OCI-LY7 (cell line): ENCODE data around the gene TMEM132A. TPM values are rescaled to one million over a fixed set of nuclear protein-coding genes. Genes with fewer than 3 reads are reported as not detected.

Experiments used
- BruUV-seq: library from RNA; stranded (reverse); fragments of 400-500 nt; replicated peaks from 2 replicates; lab custom pipeline; 2021; lab: Mats Ljungman, UMichigan
- CTCF ChIA-PET: fragments of 300-600 bp; sonication (Branson Sonifier 250); formaldehyde crosslinking; loops from one replicate; lab custom pipeline; 2022; ENCODE audit warnings: antibody characterized with exemption; ENCODE audit not compliant: unreplicated experiment; lab: Charles Lee
- POLR2A ChIA-PET: fragments of 300-600 bp; sonication (Branson Sonifier 250); formaldehyde crosslinking; loops from one replicate; lab custom pipeline; 2022; ENCODE audit warnings: antibody characterized with exemption; lab: Charles Lee
- DNase-seq: peaks from one replicate; pipeline ENCODE4 v3.0.0-alpha.2; 2015; ENCODE audit warnings: low spot score
- H2AFZ ChIP-seq: fragments of 200-600 bp; sonication (generic), shearing (Covaris generic); 2 replicates; pipeline ENCODE4 v1.6.1; 2014; ENCODE audit warnings: mild to moderate bottlenecking, antibody characterized with exemption, low read length, moderate library complexity
- H3K27ac ChIP-seq: fragments of 200-600 bp; sonication (generic); 2 replicates; pipeline ENCODE4 v1.5.1; 2014; ENCODE audit warnings: mixed run types, low read depth, mild to moderate bottlenecking, moderate library complexity, low read length, inconsistent platforms; ENCODE audit not compliant: poor library complexity, severe bottlenecking
- H3K36me3 ChIP-seq: fragments of 200-600 bp; sonication (generic); 2 replicates; pipeline ENCODE4 v1.6.1; 2014; ENCODE audit warnings: mild to moderate bottlenecking, antibody characterized with exemption, low read length, moderate library complexity, mixed read lengths; ENCODE audit not compliant: insufficient read depth
- H3K4me1 ChIP-seq: fragments of 200-600 bp; sonication (generic); 2 replicates; pipeline ENCODE4 v1.5.1; 2014; ENCODE audit warnings: mild to moderate bottlenecking, low read length; ENCODE audit not compliant: insufficient read depth, poor library complexity, severe bottlenecking
- H3K4me2 ChIP-seq: fragments of 200-600 bp; sonication (generic); 2 replicates; pipeline ENCODE4 v1.6.1; 2014; ENCODE audit warnings: mild to moderate bottlenecking, low read length
- H3K4me3 ChIP-seq: fragments of 200-600 bp; sonication (generic); 2 replicates; pipeline ENCODE4 v1.5.1; 2014; ENCODE audit warnings: mild to moderate bottlenecking, low read depth, low read length; ENCODE audit not compliant: poor library complexity, severe bottlenecking
- H3K79me2 ChIP-seq: fragments of 200-600 bp; sonication (generic); 2 replicates; pipeline ENCODE4 v1.6.1; 2016; ENCODE audit warnings: low read depth, mild to moderate bottlenecking, low read length, moderate library complexity, mixed read lengths; ENCODE audit not compliant: insufficient read depth
- H3K9me2 ChIP-seq: fragments of 200-600 bp; sonication (generic); 2 replicates; pipeline ENCODE4 v1.6.1; 2016; ENCODE audit warnings: mild to moderate bottlenecking, low read length, mixed read lengths; ENCODE audit not compliant: insufficient read depth
- H3K9me3 ChIP-seq: fragments of 200-600 bp; sonication (generic); 2 replicates; pipeline ENCODE4 v1.6.1; 2014; ENCODE audit warnings: mild to moderate bottlenecking, mixed run types, low read length, mixed read lengths
- H4K20me1 ChIP-seq: fragments of 200-600 bp; sonication (generic); 2 replicates; pipeline ENCODE4 v1.6.1; 2014; ENCODE audit warnings: mild to moderate bottlenecking, antibody characterized with exemption, low read length, moderate library complexity, mixed read lengths; ENCODE audit not compliant: insufficient read depth
- CTCF ChIP-seq: fragments of 200-600 bp; sonication (generic); conservative IDR thresholded peaks from 2 replicates; pipeline ENCODE4 v1.5.1; 2014; ENCODE audit warnings: mild to moderate bottlenecking, antibody characterized with exemption, low read length, moderate library complexity, mixed read lengths
- EZH2phosphoT487 ChIP-seq: fragments of 200-600 bp; sonication (generic); IDR thresholded peaks from 2 replicates; pipeline ENCODE4 v1.6.1; 2018; ENCODE audit warnings: low read depth, borderline replicate concordance, mild to moderate bottlenecking, mixed run types, antibody characterized with exemption, low read length, moderate library complexity, mixed read lengths
- intact Hi-C: fragments of 100-400 bp; cut with micrococcal nuclease; formaldehyde crosslinking; loops from one replicate; pipeline ENCODE4 v1.10.0; 2022; ENCODE audit not compliant: unreplicated experiment
- total RNA-seq, 2 experiments: library from RNA; depleted of rRNA in 1 of 2; stranded (reverse); fragments of >200 nt in 1 of 2; shearing (Covaris generic) in 1 of 2; gene quantifications; 2 replicates each; pipeline ENCODE4 v1.2.3, GENCODE V29; 2014 to 2022

The TMEM132A gene
- total RNA-seq, 2 experiments from 2014 or later, result 5.5 to 8.9 TPM

GRCh38 chr11:60905047-60905446 lies 19.2 kb upstream of the TMEM132A start:
- peaks cover 12% of the 10 kb centered on the region for H3K9me3 ChIP-seq
- no peak overlapping the region for H2AFZ ChIP-seq
- peak overlapping the region; percentile 98 for H3K4me2 ChIP-seq
- peaks cover 35% of the 10 kb centered on the region for H3K79me2 ChIP-seq
- H3K4me3 ChIP-seq, result peak overlapping the region; percentile 94
- H4K20me1 ChIP-seq, result peaks cover 30% of the 10 kb centered on the region
- ChIA-PET POLR2A (interaction anchor here (0.6 to 3.1 kb wide), 6 partner anchors 8 to 87 kb away, joined by 3 to 21 read pairs (median 4); partner anchors contain the start of gene TMEM109), CTCF (interaction anchor here (2.7 kb wide), 1 partner anchor 10 kb away, joined by 17 read pairs; the partner anchor contains the start of gene TMEM109)
- peaks cover 66% of the 10 kb centered on the region for H3K36me3 ChIP-seq
- peaks cover 30% of the 10 kb centered on the region for H3K4me1 ChIP-seq
- BruUV-seq, result TSS peak; percentile 72
- no peaks in the 10 kb centered on the region for H3K9me2 ChIP-seq
- peak overlapping the region; percentile 87 for H3K27ac ChIP-seq
- intact Hi-C loops, result no loop called here
- TF ChIP-seq EZH2phosphoT487, result no peak
- no peak for TF ChIP-seq CTCF
- DNase-seq, result no peak

- Histone ChIP-seq H3K79me2 (peaks cover 35% of the 10 kb centered on the region), H3K27ac (peak overlapping the region; percentile 87), H3K9me3 (peaks cover 18% of the 10 kb centered on the region), H3K9me2 (no peaks in the 10 kb centered on the region), H3K4me3 (peak overlapping the region; percentile 94), H2AFZ (peak overlapping the region; percentile 26; the same call in 1 of the 2 replicates), H4K20me1 (peaks cover 30% of the 10 kb centered on the region), H3K36me3 (peaks cover 60% of the 10 kb centered on the region), H3K4me2 (peak overlapping the region; percentile 98), H3K4me1 (peaks cover 36% of the 10 kb centered on the region)
- DNase-seq, result peak; percentile 29
- BruUV-seq, result no TSS peak
- TF ChIP-seq CTCF, result no peak
- no peak for TF ChIP-seq EZH2phosphoT487
- ChIA-PET POLR2A (interaction anchor here (0.6 to 3.1 kb wide), 4 partner anchors 9 to 86 kb away, joined by 3 to 21 read pairs (median 3); partner anchors contain the start of gene TMEM109), CTCF (interaction anchor here (2.7 kb wide), 1 partner anchor 9 kb away, joined by 17 read pairs; the partner anchor contains the start of gene TMEM109)
- intact Hi-C loops, result loop anchor here (1.0 to 2.0 kb wide), 2 partner anchors 63 to 255 kb away; partner anchors contain the start of genes CCDC86 and VPS37C
Observed at GRCh38 chr11:60905551-60906113, 18.6 kb upstream of the TMEM132A start.
